GM18861 (cell line): ENCODE data around the gene DAPK3.
"Not testable (repeated sequence)": the region's sequence is repeated elsewhere in the genome, so short reads cannot be mapped to it uniquely, and the experiment has no call there.

Experiments
- ATAC-seq: cut with Tn5 transposase; IDR thresholded peaks from one replicate; pipeline ENCODE4 v1.9.1; 2021; ENCODE audit not compliant: unreplicated experiment

The DAPK3 gene

DNA sequence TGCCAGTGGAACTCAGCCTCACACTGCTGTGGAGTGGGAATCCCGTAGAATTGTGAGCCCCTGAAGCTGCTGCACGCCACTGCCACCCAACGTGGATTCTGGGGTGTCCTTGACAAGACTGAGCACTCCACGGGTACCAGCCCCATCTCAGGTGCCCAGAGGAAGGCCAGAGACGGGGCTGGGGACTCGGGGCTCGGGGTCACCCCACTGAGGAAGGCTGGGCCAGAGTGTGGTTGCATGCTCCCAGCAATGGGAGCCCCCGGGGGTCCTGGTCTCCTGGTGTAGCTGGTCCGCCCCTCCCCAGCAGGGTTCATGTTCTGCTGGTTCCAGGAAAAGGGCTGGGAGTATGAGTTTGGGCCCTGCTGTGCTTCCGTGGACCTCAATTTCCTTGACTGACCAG lies 15.2 kb downstream of the DAPK3 start:
- no peak for ATAC-seq

GRCh38 chr19:3955276-3955675 lies 15.6 kb downstream of the DAPK3 start:
- ATAC-seq, result not testable (repeated sequence)

GRCh38 chr19:3954107-3954506 lies 16.8 kb downstream of the DAPK3 start:
- no peak for ATAC-seq

DNA sequence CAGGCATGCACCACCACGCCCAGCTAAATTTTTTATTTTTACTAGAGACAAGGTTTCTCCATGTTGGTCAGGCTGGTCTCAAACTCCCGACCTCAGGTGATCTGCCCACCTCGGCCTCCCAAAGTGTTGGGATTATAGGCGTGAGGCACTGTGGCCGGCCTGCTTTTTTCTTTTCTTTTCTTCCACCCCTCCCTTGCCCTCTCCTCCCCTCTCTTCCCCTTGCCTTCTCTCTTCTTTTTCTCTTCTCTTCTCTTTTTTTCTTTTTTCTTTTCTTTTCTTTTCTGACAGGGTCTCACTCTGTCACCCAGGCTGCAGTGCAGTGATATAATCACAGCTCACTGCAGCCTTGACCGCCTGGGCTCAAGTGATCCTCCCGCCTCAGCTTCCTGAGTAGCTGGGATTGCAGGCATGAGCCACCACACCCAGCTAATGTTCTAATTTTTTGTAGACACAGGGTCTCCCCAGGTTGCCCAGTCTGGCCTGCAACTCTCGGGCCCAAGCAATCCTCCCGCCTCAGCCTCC lies 18.1 kb downstream of the DAPK3 start:
- ATAC-seq, result not testable (repeated sequence)

- no peak for ATAC-seq
These were observed 19.7 kb downstream of the DAPK3 start for GRCh38 chr19:3950871-3951861.

GRCh38 chr19:3949997-3950859 lies 20.7 kb downstream of the DAPK3 start:
- no peak for ATAC-seq

DNA sequence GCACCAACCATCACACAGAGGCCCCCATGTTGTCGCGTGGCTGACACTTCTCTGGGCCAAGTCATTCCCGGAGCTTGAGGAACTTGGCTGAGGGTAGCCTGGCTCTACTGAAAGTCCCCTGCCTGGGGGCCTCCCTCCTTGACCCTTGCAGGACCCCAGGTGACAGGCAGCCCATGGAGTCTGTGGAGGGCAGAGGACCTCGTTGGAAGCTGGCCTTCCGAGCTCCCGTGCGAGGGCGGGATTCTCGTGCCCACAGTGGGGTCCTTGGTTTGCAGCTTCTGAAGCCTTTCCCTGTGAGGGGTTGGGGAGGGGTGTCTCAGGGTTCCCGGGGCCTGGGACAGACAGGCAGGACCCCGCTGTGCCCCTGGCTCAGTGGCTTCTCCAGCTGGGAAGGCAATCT lies 21.6 kb downstream of the DAPK3 start:
- ATAC-seq, result no peak

- ATAC-seq, result not testable (repeated sequence)
These were observed 23.5 kb downstream of the DAPK3 start for GRCh38 chr19:3947316-3947933.

- ATAC-seq, result no peak
These were observed 25.1 kb downstream of the DAPK3 start for GRCh38 chr19:3945838-3946237.

GRCh38 chr19:3944018-3944721 lies 26.7 kb downstream of the DAPK3 start:
- no peak for ATAC-seq

DNA sequence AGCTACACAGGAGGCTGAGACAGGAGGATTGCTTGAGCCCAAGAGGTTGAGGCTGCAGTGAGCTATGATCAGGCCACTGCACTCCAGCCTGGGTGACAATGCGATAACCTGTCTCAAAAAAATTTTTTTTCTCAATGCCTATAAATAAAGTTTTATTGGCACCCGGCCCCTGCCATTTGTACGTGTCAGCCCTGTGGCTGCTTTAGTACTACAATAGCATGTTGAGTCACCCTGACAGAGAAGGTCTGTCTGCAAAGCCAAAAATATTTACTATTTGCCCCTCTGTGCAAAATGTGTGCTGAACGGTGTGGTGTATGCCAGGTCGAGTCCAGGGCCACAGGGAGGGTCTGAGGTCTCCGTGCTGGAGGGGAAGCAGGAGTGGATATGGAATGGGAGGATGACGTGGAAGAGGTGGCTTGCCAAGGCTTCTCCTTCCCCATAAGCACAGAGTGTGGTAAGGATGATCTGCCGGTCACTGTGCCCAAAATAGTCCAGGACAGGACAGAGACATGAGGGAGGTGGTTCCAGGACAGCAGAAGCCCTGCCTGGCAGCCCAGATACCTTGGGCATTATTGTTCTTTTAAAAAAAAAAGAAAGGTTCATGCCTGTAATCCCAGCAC lies 28.0 kb downstream of the DAPK3 start:
- no peak for ATAC-seq

DNA sequence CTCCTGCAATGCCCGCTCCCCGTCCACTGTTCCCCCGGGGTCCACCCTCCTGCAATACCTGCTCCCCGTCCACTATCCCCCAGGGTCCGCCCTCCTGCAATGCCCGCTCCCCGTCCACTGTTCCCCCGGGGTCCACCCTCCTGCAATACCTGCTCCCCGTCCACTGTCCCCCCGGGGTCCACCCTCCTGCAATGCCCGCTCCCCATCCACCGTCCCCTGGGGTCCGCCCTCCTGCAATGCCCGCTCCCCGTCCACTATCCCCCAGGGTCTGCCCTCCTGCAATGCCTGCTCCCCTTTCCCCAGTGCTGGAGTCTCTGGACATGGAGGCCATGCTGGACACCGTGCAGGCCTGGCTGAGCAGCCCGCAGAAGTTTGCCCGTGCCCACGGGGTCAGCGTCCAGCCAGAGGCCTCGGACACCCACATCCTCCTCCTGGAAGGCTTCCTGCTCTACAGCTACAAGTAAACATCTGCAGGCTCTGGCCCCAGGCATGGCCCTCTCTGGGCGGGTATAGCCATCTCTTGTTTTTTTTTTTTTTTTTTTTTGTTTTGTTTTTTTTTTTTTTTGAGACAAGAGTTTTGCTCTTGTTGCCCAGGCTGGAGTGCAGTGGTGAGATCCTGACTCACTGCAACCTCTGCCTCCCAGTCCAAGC lies 32.5 kb downstream of the DAPK3 start:
- ATAC-seq, result not testable (repeated sequence)

GRCh38 chr19:3936506-3937442 lies 34.1 kb downstream of the DAPK3 start:
- ATAC-seq, result no peak

- ATAC-seq, result no peak
These were observed 37.7 kb downstream of the DAPK3 start, which contains the start of gene NMRK2 for GRCh38 chr19:3932931-3933810. NMRK2 (plus strand) TSS chr19:3933069; CDS start chr19:3933672, 603 bp downstream.

GRCh38 chr19:3931041-3931440 lies 39.9 kb downstream of the DAPK3 start:
- no peak for ATAC-seq

DNA sequence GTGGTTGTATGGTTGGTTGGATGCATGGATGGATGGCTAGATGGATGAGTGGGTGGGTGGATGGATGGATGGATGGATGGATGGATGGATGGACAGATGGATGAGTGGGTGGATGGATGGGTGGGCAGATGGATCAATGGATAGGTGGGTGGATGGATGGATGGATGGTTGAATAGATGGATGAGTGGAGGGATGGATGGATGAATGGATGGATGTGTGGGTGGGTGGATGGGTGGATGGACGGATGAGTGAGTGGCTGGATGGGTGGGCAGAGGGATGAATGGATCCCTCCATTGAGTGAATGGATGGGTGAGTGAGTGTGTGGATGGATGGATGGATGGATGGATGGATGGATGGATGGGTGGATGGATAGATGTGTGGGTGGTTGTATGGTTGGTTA lies 47.0 kb downstream of the DAPK3 start:
- no peak for ATAC-seq

DNA sequence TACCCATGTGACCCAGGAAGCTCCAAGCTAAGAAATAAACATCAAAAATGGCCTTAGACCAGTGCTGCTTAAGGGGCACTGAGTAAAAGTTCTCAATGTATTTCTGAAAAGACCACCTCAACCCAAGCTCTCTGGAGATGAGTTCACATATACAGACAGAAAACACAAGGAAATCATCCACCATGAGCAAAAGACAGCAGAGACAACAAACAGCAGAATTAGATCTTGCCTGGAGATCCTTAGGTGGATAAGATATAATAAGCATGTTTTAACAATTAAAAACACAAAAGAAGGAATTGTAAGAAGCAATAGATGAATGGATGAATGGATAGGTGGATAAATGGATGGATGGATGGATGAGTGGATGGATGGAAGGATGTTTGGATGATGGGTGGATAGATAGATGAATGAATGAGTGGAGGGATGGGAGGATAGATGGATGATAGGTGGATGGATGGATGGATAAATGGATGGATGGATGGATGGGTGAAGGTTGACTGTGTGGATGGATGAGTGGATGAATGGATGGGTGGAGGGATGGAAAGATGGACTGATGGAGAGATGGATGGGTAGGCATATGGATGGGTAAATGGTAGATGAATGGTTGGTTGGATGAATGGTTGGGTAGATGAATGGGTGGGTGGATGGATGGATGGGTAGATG lies 47.7 kb downstream of the DAPK3 start:
- ATAC-seq, result no peak
